GM19023 (cell line): ENCODE measurements around the gene PVALEF.

Experiments
- ATAC-seq: cut with Tn5 transposase; IDR thresholded peaks from one replicate; pipeline ENCODE4 v1.9.1; 2021; ENCODE audit warnings: mild to moderate bottlenecking, moderate library complexity; ENCODE audit not compliant: unreplicated experiment

PVALEF gene

GRCh38 chr17:81165246-81166032, at the start of gene PVALEF:
Gene PVALEF, plus strand, starts transcription at chr17:81165507. Its CDS starts 15,720 bp downstream, at chr17:81181227.
- no peak for ATAC-seq

- ATAC-seq: no peak
Measured at GRCh38 chr17:81115749-81116464, 49.4 kb upstream of the PVALEF start.

- no peak for ATAC-seq
Measured at GRCh38 chr17:81116704-81117103, 48.6 kb upstream of the PVALEF start.

GRCh38 chr17:81117672-81118198, 47.6 kb upstream of the PVALEF start:
- no peak for ATAC-seq

- no peak for ATAC-seq
Measured at GRCh38 chr17:81118308-81119221, 46.7 kb upstream of the PVALEF start.

GRCh38 chr17:81119223-81120148, 45.8 kb upstream of the PVALEF start:
- peak; percentile 41 for ATAC-seq

- ATAC-seq: no peak
Measured at GRCh38 chr17:81120149-81120484, 45.2 kb upstream of the PVALEF start.

- ATAC-seq: no peak
Measured at GRCh38 chr17:81120695-81121621, 44.3 kb upstream of the PVALEF start.

- ATAC-seq: no peak
Measured at GRCh38 chr17:81121841-81122733, 43.2 kb upstream of the PVALEF start.

GRCh38 chr17:81123052-81124048, 42.0 kb upstream of the PVALEF start:
- ATAC-seq: no peak

- no peak for ATAC-seq
Measured at GRCh38 chr17:81124377-81124776, 40.9 kb upstream of the PVALEF start.

GRCh38 chr17:81125573-81126081, 39.7 kb upstream of the PVALEF start:
- no peak for ATAC-seq

GRCh38 chr17:81126281-81127132, 38.8 kb upstream of the PVALEF start:
- no peak for ATAC-seq

- no peak for ATAC-seq
Measured at GRCh38 chr17:81127133-81127455, 38.2 kb upstream of the PVALEF start.

- ATAC-seq: no peak
Measured at GRCh38 chr17:81127526-81128177, 37.7 kb upstream of the PVALEF start.
